HS-27A (cell line): Measurements from ENCODE around the gene BAG5.

ENCODE experiments used
- DNase-seq: peaks from one replicate; pipeline ENCODE4 v3.0.0-alpha.2; 2012; ENCODE audit warnings: low read depth, missing footprints

BAG5 gene

GRCh38 chr14:103509864-103510723 lies 52.4 kb downstream of the BAG5 start:
- no peak for DNase-seq

- DNase-seq: no peak
These were observed 53.7 kb downstream of the BAG5 start for GRCh38 chr14:103508521-103509329.

- no peak for DNase-seq
These were observed 54.7 kb downstream of the BAG5 start for GRCh38 chr14:103507751-103508150.
